ENCODE data around the gene UTRN.

GRCh38 chr6:144262470-144263369 is 22.4 kb upstream of the UTRN start:
- no peak for TF ChIP-seq POLR2AphosphoS5 (IDR thresholded peaks at IDR 0.05)
- TF ChIP-seq CTCF (IDR thresholded peaks at IDR 0.05), result no peak
- TF ChIP-seq EP300 (IDR thresholded peaks at IDR 0.05), result no peak
- TF ChIP-seq POLR2A (IDR thresholded peaks at IDR 0.05), result no peak
